GM18502 (cell line): ENCODE measurements around the gene BCAS3.
"Not testable (repeated sequence)": the region's sequence is repeated elsewhere in the genome, so short reads cannot be mapped to it uniquely, and the experiment has no call there.

ENCODE experiments used
- ATAC-seq: cut with Tn5 transposase; IDR thresholded peaks from one replicate; pipeline ENCODE4 v1.9.1; 2021; ENCODE audit warnings: mild to moderate bottlenecking; ENCODE audit not compliant: unreplicated experiment, poor library complexity

BCAS3 gene

DNA sequence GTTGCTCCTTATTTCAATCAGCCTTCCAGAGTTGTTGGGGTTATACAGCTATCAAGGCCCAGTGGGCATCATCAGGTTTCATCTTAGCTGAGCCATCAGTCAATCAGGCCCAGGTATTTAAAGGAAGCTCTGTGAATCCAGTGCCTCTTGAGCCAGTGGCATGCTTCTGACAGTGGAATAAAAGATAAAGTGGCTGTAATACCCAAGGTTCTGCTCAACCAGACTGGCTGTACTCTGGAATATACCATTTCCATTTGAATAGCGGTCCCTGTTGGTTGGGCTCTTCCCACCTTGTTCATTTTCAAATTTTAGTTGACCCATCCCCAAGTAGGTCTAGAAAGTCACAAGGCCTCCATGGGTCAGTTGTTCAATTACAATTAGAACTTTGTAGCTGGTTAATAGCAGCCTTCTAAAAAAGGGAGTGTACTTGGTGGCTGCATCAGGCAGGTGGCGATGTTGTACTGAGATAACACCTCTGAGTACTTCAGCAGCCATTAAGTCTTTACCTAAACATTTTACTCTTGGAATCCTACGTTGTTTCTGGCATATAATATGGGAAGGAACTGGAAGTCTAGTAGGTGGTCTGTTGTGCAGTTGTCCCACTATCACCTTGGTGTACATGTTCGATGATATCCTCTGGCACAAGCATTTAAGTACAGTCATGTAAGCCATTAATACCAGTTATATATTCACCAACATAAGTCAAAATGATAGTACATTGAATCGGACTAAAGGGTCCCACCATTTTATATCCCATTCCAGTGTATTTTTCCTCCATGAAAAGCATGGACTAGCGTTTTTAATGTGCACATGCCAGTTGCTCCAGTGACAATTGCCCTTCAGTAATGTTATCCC is 294.1 kb downstream of the BCAS3 start:
- no peak for ATAC-seq

DNA sequence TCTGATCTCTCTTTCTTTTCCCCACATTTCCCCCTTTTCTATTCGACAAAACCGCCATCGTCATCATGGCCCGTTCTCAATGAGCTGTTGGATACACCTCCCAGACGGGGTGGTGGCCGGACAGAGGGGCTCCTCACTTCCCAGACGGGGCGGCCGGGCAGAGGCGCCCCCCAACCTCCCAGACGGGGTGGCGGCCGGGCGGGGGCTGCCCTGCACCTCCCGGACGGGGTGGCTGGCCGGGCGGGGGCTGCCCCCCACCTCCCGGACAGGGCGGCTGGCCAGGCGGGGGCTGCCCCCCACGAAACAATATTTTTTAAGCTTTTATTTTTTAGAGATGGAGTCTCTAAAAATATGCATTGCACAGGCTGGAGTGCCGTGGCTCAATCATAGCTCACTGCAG is 299.2 kb downstream of the BCAS3 start:
- ATAC-seq = not testable (repeated sequence)

DNA sequence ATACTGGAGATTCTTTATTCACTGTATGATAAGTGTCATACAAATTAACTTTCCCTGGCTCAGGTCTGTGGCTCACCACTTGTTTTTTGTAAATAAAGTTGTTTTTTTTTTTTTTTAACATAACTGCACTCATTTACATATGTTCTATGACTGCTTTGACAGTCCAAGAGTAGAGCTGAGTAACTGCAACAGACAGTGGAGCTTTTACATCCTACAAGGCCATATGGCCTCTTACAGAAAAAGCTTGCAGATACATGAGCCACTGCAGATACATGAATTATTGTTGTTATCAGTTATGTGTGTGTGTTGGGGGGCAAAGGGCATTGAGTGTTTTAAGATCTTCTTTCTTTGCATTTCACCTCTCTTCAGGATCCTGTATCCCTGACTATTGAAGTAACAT is 311.7 kb downstream of the BCAS3 start:
- no peak for ATAC-seq

DNA sequence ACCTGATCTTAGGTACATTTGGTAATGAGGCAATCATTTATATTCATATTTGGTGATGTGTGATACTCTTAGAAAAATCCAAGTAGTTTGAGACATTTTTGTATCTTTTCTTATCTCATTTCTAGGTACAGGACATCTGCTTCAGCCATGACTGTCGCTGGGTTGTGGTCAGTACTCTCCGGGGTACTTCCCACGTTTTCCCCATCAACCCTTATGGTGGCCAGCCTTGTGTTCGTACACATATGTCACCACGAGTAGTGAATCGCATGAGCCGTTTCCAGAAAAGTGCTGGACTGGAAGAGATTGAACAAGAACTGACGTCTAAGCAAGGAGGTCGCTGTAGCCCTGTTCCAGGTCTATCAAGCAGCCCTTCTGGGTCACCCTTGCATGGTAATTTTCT is 312.2 kb downstream of the BCAS3 start:
- no peak for ATAC-seq

DNA sequence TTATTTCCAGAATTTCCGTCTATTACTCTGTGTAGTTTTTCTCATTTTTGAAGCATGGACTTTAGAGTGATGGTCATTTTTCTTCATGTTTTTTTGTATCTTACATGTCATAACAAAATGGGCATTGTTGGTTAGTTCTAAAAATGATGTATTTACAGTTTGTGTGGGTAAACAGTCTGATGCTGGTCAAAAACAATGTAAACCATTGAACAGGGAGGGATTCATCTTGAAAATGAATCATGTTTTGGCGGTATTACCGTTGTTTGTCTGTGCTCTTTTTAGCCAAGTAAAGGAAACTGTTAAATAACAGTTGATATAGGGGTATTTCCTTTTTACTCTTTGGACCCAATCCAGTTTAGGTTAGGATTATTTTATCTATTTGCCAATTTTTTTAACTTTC is 315.8 kb downstream of the BCAS3 start:
- ATAC-seq = no peak

DNA sequence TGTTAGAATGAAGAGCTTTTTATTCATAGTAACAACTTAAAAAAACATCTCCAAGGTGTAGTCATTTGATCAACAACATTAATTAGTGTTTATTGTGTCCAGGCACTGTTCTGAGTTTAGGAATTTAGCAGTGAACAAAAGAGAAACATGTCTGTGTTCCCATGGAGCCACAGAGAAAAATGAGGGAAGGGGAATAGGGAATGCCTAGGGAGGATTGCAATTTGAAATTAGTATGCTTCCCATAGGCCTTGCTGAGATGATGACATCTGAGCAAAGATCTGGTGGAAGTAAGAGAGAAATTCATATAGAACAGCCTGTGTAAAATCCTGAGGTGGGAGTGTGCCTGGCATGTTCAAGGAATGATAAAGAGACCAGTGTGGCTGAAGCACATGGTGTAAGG is 318.0 kb downstream of the BCAS3 start:
- ATAC-seq = no peak

DNA sequence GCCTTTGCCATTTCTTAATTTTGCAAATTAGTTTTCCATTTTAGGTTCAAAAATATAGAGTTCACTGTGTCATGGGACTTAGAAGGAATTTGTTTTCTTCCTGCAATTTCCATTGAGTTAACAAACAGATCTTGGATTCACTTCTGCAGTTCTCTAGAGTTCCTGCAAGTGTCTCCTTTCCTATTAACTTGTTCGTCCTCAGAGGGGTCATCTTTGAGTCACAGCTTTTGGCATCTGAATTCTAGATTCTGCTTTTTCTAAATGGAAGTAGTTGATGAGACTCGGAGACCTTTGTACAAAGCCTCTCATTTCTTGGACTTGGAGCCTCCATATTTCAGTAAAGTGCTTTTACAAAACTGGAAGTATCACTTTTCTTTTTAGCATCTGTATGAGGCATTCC is 323.3 kb downstream of the BCAS3 start:
- no peak for ATAC-seq

DNA sequence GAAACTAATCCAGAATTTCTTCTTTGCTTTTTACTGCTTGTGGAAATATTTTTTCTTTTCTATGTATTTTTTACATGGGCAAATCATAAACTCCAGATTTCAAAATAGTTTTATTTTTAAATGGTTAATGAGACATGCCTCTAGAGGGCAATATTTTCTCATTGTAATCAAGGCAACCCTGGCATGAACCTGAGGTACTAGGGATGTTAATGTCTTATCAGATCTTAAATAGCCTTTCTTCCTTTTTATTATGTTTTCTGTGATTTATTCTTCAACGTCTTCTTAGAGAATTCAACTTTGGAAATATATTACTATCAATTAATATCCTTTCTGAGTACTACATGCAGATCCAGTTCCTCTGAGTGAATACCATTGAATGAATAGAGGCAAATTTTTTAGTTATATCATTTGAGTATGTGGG is 324.7 kb downstream of the BCAS3 start:
- ATAC-seq = no peak

DNA sequence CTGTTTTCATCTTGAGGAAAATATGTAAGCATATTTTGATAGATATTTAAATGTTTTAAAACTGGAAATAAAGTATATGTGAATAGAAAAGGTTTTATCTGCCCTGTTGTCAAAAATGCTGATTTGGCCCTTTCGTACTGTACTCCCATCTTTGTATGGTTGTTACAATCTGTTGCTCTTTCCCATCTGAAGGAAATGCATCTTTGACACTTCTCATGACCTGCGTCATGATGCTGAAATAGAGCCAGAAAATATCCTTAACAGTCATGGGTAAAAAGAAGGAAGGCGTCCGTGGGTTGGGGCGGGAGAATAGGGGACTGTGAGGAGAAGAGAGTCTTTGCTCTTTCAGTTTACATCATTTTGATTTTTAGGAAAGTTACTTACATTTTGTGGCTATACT is 327.7 kb downstream of the BCAS3 start:
- ATAC-seq = no peak

DNA sequence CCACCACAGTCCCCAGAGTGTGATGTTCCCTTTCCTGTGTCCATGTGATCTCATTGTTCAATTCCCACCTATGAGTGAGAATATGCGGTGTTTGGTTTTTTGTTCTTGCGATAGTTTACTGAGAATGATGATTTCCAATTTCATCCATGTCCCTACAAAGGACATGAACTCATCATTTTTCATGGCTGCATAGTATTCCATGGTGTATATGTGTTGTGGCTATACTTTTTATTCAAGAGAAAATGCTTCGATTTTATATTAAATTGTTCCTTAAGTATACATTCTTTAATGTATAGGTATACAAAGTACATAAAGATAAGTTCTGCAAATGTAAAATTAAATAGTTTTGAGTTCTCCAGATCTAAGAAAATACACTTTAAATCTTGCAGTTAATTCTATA is 328.3 kb downstream of the BCAS3 start:
- not testable (repeated sequence) for ATAC-seq

DNA sequence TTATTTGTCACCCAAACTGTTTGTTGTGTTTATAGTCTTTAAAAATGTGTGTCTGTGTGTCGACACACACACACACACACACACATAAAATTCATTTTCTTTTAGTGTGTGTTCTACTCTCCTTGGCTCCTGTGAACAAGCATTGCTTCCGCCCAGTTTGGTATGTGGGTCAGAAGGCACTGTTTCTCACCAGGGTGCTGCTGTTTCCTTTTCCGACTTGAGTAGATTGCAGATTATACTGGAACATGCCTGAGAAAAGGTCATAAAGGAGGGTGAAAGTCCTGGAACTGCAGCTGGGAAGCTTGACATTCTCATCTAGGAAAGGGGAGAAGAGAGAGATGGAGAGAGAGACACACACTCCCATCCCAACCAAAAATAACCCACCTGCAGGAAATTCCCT is 330.3 kb downstream of the BCAS3 start:
- ATAC-seq = no peak

DNA sequence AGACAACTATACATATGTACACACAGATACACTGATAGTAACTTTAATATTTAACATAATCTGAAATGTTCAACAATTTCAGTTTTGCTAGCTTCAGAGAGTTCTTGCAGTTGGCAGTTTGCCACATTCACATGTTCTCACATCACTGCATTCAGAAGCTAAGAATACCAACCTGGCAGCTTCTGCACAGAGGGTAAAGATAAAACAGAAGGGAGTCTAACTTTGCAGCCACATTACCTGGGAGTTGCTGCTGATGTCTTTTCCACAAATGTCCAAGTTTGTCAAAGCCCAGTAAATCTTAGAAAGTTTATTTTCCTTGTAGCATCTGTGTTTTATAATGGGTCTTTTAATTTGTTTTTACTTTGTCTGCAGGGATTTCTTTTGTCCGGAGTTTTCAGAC is 332.0 kb downstream of the BCAS3 start:
- no peak for ATAC-seq

DNA sequence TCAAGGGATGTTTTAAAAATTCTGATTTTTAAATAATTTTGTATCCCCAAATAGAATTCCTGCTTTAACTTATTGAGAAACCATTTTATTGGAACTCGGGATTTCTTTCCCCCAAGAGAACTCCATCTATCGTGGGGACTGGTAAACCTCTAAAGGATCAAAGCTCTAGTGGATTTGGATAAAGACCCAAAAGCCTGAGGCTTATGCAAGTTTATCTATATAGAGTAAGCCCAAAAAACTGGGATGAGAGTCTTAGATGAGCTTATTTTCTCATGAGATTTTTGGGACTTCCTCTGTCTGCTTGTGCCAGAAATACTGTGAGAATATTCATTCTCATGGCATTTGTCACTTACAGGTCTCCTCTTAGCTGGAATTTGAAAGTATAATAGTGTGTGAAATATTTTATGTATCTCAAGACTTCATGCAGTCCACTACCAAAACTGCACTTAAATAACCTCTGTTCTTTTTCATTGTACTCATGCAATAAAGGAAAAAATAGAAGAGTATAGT is 333.1 kb downstream of the BCAS3 start:
- ATAC-seq = no peak

DNA sequence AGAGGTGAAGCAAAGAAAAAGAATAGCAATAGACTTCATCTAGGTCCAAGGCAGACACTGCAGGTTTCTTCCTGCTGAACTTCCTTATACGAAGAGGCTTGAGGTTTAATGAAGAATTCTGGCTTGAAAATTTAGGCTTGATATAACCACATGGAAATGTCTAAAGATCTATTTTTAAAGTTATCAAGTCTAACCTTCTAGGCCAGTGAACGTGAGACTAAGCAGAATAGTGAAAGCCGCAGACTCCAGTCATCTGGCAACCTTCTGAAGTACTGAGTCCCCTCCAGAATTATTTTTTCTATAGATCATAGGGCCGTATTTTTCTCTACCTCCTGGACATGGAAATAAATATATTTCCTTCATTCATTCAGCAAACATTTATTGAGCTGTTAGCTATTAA is 333.6 kb downstream of the BCAS3 start:
- no peak for ATAC-seq

DNA sequence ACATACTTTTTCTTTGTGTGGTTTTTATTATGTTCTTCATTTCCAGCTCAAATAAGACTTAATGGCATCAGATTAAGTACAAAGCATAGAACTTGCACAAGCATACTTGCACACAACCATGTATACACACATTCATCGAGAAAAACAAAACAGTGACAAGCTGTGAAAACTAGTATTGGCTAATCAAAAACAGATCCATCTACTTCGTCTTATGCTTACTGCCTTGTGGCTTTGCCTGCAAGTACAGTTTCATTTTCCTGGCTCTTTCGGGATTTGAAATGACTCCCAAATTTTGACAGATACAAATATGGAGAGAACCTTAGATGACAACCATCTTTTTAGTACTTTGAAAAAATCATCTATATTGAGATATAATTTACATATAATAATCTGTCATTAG is 338.3 kb downstream of the BCAS3 start:
- no peak for ATAC-seq

DNA sequence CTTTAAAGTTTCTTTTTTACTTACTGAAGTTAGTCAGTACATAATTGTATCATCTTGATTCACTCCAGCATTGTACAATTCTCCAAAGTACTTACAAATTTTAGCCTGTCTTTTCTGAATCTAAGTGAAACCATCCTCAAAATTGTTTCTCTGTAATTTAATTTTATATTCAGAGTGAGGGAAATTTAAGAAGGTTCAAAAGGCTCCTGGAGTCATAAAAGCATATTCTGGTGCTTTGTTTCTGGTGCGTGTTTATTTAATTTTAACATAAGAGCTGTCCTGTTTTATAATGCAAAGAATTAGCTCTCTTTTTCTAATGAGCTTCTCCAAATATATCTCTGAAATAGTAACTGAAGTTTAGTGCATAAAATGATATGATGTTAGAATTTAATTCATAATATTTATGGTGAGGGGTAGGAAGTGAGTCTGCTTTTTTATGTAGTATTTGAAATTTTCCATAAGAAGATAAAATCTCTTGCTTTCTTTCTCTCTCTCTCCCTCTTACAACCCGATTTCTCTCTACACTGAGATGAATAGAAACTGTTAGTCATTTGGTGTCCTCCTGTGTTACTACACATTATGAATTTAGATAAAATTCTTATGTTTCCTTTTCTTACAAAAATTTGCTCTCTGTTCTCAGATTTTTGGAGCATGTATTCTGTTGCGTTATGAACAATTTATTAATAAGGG is 339.8 kb downstream of the BCAS3 start:
- ATAC-seq = no peak

DNA sequence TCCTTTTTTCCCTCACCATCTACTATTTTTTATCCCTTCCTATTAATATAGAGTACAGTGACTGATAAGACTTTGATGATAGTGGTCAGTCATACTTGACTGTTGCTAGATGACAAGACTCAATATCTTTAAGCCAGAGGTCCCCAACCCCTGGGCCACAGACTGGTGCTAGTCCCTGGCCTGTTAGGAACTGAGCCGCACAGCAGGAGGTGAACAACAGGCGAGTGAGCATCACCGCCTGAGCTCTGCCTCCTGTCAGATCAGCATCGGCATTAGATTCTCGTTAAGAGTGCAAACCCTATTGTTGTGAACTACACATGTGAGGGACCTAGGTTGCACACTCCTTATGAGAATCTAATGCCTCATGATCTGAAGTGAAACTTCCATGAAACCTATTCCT is 341.3 kb downstream of the BCAS3 start:
- no peak for ATAC-seq

DNA sequence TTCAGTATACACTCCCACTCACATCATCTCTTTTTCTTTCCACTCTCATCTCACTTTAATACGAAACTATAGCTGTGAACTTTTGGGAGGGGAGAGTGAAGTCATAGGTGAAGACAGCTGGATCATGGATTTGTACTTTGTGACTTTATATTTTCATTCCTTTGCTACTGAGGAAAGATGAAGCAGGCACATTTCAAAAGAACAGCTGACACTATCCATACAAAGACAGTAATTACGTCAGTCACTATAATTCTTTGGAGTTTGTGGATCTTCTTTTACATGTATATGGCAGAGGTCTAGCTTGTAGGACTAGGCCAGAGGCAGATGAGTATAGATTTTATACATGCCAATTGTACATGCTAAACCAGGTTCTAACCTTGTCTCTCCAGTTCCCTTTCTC is 346.3 kb downstream of the BCAS3 start:
- ATAC-seq = no peak

DNA sequence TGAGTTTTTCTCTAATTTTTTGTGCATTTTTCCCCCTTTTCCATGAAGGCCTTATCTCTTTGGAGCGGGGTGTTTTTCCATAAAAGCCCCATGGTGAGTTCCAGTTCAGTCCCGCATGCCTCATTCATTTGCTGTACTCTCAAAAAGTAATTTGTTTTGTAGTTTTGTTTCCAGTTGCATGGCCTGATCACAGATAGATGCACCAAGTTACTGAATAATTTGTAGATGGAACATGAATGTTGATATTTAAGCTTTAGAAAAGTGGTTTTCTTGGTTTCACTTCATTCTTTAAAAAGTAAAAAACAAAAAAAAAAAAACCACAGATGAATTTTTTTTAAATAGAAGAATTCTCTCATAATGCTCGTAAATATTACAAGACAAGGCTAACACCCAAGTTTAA is 349.2 kb downstream of the BCAS3 start:
- ATAC-seq = no peak

DNA sequence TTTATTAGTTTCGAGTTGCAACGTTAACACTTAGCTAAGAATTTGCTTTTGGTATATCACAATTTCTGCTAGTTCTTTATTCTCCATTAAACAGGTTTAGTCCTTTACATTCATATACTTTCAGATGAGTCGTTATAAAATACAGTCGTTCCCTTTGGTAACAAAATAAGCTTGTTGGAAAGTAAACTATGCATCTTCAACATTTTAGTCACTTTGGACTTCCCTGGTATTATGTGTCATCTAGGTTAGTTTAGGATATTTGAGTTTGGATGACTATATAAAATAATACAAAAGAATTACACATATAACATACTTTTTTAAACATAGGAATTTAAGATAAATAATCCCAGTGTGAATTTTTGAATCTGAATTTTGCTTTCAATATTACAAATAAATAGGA is 351.5 kb downstream of the BCAS3 start:
- ATAC-seq = no peak

DNA sequence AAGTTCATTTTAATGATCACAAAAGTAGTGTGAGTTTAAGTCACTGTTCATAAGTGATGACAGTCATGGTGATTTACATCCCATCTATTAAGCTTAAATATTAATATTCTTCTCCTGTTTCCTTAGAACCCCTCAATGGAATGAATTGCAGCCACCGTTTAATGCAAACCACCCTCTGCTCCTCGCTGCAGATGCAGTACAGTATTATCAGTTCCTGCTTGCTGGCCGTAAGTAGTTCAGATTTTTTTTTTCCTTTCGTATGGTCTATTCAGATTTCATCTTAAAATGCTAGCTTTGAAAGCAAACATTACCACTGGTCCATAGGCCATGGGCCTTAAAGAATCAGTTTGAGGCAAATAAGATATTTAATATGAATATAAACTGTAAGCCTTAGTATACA is 363.0 kb downstream of the BCAS3 start:
- ATAC-seq = no peak

DNA sequence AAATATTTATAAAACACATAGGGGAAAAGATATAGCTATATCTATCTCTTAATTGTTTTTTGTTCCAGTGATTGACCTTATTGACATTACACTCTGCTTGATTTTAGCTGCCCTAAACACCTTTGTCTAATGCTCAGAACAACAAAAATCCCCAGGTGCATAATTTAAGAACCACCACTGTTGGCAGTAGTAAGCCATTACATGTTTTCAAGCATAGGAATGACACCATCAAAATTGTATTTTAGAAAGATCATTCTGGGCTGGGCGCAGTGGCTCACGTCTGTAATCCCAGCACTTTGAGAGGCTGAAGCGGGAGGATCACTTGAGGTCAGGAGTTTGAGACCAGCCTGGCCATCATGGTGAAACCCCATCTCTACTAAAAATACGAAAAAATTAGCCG is 364.7 kb downstream of the BCAS3 start:
- ATAC-seq = not testable (repeated sequence)
